Gastroesophageal sphincter (tissue), 4 donors: ENCODE results near the gene PHF8. TPM values are rescaled to one million over a fixed set of nuclear protein-coding genes. Genes with fewer than 3 reads are reported as not detected.
A peak's percentile ranks its signal among the peaks of the same experiment; 100 is the strongest.

Experiments used
- ATAC-seq: fragments of 150-250 bp; one replicate; pipeline ENCODE4 v1.9.1; 2016; ENCODE audit warnings: mild to moderate bottlenecking, moderate library complexity
- H3K27ac ChIP-seq, 4 donors: fragments of 200-600 bp; sonication (generic) in 3 of 4; 1 replicate in 3 of 4; 2 replicates in 1 of 4; pipeline ENCODE4 v1.5.1; 2016 to 2019
- H3K27me3 ChIP-seq: fragments of 200-600 bp; sonication (generic); one replicate; pipeline ENCODE4 v1.5.1; 2019
- H3K36me3 ChIP-seq, 2 donors: fragments of 200-600 bp; sonication (generic); one replicate each; pipeline ENCODE4 v1.5.1; 2019; ENCODE audit warnings: control low read depth in 1 of 2
- H3K4me1 ChIP-seq, 3 donors: fragments of 200-600 bp; sonication (generic); 1 replicate in 2 of 3; 2 replicates in 1 of 3; pipeline ENCODE4 v1.5.1; 2016 to 2019; ENCODE audit warnings: control low read depth in 2 of 3
- H3K4me3 ChIP-seq, 2 donors: fragments of 200-600 bp; sonication (generic); one replicate each; pipeline ENCODE4 v1.5.1; 2019; ENCODE audit warnings: mild to moderate bottlenecking in 1 of 2, moderate library complexity in 1 of 2
- H3K9me3 ChIP-seq, 3 donors: fragments of 200-600 bp; sonication (generic); one replicate each; pipeline ENCODE4 v1.5.1; 2017 to 2019; ENCODE audit warnings: control low read depth in 2 of 3
- EP300 ChIP-seq: sonication (generic); formaldehyde crosslinking; IDR thresholded peaks from one replicate; pipeline ENCODE4 v1.6.1; 2017; ENCODE audit warnings: antibody characterized with exemption, mild to moderate bottlenecking
- POLR2A ChIP-seq, 2 donors: fragments of 450-650 bp; IDR thresholded peaks; one replicate each; pipeline ENCODE4 v1.6.1; 2017; ENCODE audit warnings: antibody characterized with exemption in 2 of 2, mild to moderate bottlenecking in 2 of 2, moderate library complexity in 1 of 2
- POLR2AphosphoS5 ChIP-seq: sonication (generic); formaldehyde crosslinking; IDR thresholded peaks from one replicate; pipeline ENCODE4 v1.6.1; 2017; ENCODE audit warnings: antibody characterized with exemption
- WGBS, 2 donors: methylation state at CpG; one replicate each; pipeline ENCODE4 v1.1.5; 2018; ENCODE audit warnings: low coverage in 1 of 2; 5-methylcytosine and 5-hydroxymethylcytosine counted together
- total RNA-seq, 4 donors: library from RNA; depleted of rRNA; stranded (reverse); fragments of >200 nt; gene quantifications; one replicate each; pipeline ENCODE4 v1.1.0, GENCODE V29; 2016
- TF ChIP-seq, protein P1 (sequence below), 4 experiments: fragments of 200-600 bp in 2 of 4; fragments of 450-650 bp in 2 of 4; sonication (generic) in 1 of 4; IDR thresholded peaks; one replicate each; pipeline ENCODE4 v1.5.1; 2017 to 2019; ENCODE audit warnings: antibody characterized with exemption in 4 of 4, mild to moderate bottlenecking in 2 of 4, moderate library complexity in 2 of 4

The PHF8 gene
- total RNA-seq, 4 donors from 2014 or later: 12.0 to 34.7 (median 21.0) TPM

DNA sequence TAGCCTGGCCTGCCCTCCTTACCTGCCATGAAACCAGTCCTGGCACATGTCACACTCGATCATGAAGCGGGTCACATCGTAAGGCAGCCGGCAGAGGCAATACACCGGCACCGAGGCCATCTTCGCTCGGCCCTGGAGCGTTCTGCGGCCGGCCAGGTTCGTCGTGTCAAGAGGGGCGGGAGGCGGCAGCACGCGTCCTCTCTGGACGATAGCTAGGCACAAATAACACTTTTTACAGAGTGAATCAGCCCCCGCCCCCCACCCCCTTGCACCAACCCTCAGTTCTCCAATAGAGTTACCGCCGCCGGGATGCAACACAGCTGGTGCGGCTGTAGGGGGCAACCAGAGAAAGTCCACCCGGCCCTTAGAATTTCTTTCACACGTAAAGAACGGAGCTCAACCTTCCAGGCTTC, 1.7 kb downstream of the PHF8 start:
- peak; percentile 11 for ATAC-seq
- Histone ChIP-seq H3K9me3 (no peaks in the 10 kb centered on the region), H3K4me3 (peak overlapping the region; percentile 68 to 73), H3K27ac (peak overlapping the region in 3 of 4 donors; percentile 92 to 93 (median 92)), H3K27me3 (no peaks in the 10 kb centered on the region), H3K4me1 (peaks cover 0 to 8% (median 0%) of the 10 kb centered on the region in 3 donors), H3K36me3 (peaks cover 0 to 38% of the 10 kb centered on the region in 2 donors)
- TF ChIP-seq POLR2A (IDR thresholded peaks at IDR 0.05): no peak
- TF ChIP-seq, protein P1, sequence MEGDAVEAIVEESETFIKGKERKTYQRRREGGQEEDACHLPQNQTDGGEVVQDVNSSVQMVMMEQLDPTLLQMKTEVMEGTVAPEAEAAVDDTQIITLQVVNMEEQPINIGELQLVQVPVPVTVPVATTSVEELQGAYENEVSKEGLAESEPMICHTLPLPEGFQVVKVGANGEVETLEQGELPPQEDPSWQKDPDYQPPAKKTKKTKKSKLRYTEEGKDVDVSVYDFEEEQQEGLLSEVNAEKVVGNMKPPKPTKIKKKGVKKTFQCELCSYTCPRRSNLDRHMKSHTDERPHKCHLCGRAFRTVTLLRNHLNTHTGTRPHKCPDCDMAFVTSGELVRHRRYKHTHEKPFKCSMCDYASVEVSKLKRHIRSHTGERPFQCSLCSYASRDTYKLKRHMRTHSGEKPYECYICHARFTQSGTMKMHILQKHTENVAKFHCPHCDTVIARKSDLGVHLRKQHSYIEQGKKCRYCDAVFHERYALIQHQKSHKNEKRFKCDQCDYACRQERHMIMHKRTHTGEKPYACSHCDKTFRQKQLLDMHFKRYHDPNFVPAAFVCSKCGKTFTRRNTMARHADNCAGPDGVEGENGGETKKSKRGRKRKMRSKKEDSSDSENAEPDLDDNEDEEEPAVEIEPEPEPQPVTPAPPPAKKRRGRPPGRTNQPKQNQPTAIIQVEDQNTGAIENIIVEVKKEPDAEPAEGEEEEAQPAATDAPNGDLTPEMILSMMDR (IDR thresholded peaks at IDR 0.05): peak in 2 of 4 experiments; percentile 22 to 49
- WGBS, 2 donors: 0 to 50% methylated on average over 1 to 19 of the region's 26 CpGs

DNA sequence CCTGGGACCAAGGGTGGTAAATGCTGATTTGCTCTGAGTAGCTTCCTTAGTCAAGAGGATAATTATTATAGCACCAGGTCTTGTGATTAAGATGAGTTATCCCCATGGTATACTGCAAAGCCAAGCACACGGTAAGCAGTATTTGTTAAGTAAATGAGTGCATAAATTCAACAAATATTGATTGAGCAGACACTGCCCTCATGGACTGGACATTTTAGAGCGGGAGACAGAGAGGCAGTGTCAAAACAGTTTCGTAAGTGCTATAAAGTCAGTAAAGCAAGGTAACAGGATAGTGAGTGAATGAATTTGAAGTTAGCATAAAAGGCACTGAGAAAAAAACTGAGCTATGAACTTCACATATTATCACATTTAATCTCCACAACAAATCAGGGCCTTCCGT, 13.9 kb downstream of the PHF8 start:
- H3K36me3 ChIP-seq: peaks cover 0 to 93% of the 10 kb centered on the region in 2 donors
- no peak for TF ChIP-seq POLR2AphosphoS5
- TF ChIP-seq EP300: no peak
- TF ChIP-seq, protein P1 (IDR thresholded peaks at IDR 0.05): no peak
- no peak for TF ChIP-seq POLR2A (IDR thresholded peaks at IDR 0.05)

DNA sequence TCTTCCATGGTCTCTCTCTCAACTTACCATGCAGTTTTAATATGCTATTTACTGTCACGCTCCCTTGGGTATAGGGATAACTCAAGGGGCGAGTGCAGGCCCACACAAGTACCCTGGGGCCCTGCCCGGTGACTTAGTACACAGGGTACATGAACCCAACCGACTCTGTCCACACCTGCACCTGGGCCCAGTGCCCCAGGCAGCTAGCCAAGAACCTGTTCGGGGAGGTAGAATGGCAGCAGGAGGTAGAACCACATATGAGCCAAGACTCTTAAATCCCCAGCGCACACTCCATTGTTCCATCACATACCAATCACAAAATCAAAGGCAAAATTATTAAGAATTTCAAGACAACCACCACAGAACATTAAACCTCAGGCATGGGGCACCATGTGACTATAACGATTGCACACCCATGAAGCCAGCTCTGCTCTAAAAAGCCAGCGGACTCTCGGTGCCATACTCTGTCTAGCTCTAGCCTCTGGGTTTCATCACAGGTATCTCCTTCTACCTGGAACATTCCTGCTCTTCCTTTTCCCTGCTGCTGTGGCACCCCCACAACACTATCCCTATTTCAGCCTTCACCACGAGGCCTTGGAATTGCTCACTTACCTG, 14.6 kb downstream of the PHF8 start:
- TF ChIP-seq POLR2A (IDR thresholded peaks at IDR 0.05) (no peak), POLR2AphosphoS5 (no peak), EP300 (no peak)
- TF ChIP-seq, protein P1 (IDR thresholded peaks at IDR 0.05): no peak
- H3K36me3 ChIP-seq: peaks cover 0 to 86% of the 10 kb centered on the region in 2 donors

More for the DNA sequence above, 13.9 kb downstream of the PHF8 start:
- Histone ChIP-seq H3K27me3 (no peaks in the 10 kb centered on the region), H3K9me3 (no peaks in the 10 kb centered on the region), H3K4me1 (no peaks in the 10 kb centered on the region), H3K27ac (no peak overlapping the region), H3K4me3 (no peak overlapping the region)
- ATAC-seq: no peak
- WGBS, 2 donors: 90 to 100% methylated on average over 3 of the region's 4 CpGs

DNA sequence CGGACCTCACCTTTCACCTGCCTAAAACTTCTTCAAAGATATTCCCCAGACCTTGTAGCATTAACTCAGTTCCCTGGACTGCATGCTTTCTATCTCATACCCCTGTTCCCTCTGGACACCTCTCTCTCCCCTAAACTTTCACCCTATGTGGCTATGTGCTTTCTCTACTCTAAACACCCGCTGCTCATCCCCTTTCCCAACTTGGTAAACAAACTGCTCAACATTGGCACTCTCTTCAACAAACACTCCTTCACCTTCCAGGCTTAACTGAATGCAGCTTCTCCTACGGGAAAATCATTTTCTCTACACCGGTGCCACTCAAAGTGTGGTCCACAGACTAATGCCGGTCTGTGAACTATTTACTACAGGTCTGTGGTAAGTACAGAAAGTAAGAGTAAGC, 19.9 kb downstream of the PHF8 start:
- 82 to 98% methylated on average over 5 of the region's 5 CpGs for WGBS, 2 donors
- Histone ChIP-seq H3K4me1 (no peaks in the 10 kb centered on the region), H3K4me3 (no peak overlapping the region), H3K9me3 (no peaks in the 10 kb centered on the region), H3K27me3 (no peaks in the 10 kb centered on the region), H3K36me3 (peaks cover 0 to 64% of the 10 kb centered on the region in 2 donors), H3K27ac (no peak overlapping the region)
- TF ChIP-seq POLR2AphosphoS5: no peak
- ATAC-seq: no peak

More for the DNA sequence above, 14.6 kb downstream of the PHF8 start:
- ATAC-seq: no peak
- Histone ChIP-seq H3K9me3 (no peaks in the 10 kb centered on the region), H3K4me3 (no peak overlapping the region), H3K27me3 (no peaks in the 10 kb centered on the region), H3K4me1 (no peaks in the 10 kb centered on the region), H3K27ac (no peak overlapping the region)
- WGBS, 2 donors: 76 to 92% methylated on average over 4 to 6 of the region's 10 CpGs

DNA sequence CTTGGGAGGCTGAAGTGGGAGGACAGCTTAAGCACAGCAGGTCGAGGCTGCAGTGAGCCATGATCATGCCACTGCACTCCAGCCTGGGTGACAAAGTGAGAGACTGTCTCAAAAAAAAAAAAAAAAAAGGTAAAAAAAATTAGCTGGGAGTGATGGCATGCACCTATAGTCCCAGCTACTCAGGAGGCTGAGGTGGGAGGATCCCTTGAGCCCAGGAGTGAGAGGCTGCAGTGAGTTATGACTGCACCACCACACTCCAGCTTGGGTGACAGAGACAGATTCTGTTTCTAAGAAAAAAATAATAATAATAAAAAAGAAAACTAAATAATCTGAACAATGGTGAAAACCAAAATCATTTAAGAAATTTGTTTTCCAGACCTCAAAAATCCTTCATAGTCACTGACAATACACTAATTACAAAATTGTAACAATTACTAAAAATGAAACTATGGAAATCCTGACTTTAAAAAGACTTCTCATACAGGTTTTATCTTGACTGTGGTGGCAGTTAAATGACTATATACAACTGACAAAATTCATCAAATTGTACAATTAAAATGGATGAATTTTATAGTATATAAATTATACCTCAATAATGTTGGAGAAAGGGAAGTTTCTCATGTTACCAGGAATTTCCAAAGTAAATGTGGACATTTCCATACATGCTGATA, 31.3 kb downstream of the PHF8 start:
- no CpG with 5 or more reads among the region's 1 CpG for WGBS, 2 donors
- H3K36me3 ChIP-seq: peaks cover 0 to 83% of the 10 kb centered on the region in 2 donors
- no peaks in the 10 kb centered on the region for H3K27me3 ChIP-seq

More for the DNA sequence above, 31.3 kb downstream of the PHF8 start:
- H3K27ac ChIP-seq: no peak overlapping the region
- no peaks in the 10 kb centered on the region for H3K9me3 ChIP-seq
- H3K4me3 ChIP-seq: no peak overlapping the region
- no peak for ATAC-seq
- no peaks in the 10 kb centered on the region for H3K4me1 ChIP-seq
- TF ChIP-seq, protein P1 (IDR thresholded peaks at IDR 0.05): no peak
- TF ChIP-seq EP300 (no peak), POLR2A (IDR thresholded peaks at IDR 0.05) (no peak), POLR2AphosphoS5 (no peak)
